NCI-H2107 treated with DMSO at 0.1 percent for 48 hours (cell line): ENCODE measurements around the gene EVPLL.
"Not testable (repeated sequence)": the region's sequence is repeated elsewhere in the genome, so short reads cannot be mapped to it uniquely, and the experiment has no call there.

Experiments used
- DNase-seq: peaks from one replicate; lab custom pipeline; 2025; ENCODE audit not compliant: unreplicated experiment; lab: John Stamatoyannopoulos, UW

Gene EVPLL

DNA sequence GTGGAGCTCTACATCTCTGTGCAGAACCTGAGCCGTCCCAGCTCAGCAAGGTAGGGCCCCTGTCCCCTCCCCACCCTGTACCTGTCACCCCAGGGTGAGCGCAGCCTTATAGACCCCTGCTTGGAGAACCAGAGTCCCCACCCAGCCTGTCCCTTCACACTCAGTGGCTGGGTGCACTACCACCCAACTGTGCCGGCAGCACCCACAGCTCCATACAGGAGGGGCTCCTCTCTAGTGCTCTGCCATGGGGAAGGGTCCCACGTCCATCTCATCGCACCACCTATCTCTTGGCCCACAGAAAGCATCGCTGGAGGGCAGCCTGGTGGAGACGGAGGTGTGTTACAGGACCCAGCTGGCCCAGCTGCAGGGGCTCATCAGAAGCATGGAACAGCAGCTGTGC, 45.4 kb downstream of the EVPLL start:
- not testable (repeated sequence) for DNase-seq

DNA sequence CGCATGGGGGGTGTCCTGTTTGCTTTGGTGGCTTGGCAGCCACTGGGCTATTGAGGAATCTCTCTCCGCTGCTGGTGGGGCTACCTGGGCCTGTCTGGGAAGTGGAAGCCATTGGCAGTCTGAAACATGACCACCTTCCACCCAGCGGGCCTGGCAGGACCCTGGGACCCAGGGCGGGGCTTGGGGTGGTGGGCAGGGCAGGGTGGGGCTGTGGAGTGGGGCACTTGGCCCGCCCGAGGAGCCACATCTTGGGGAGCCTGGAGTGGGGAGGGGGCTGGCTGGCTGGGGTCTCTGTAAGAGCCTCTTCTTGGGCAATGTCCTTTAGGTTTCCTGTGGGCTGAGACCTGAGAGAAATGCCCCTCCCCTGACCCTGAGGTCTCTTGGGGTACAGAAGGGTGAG, 48.0 kb downstream of the EVPLL start:
- DNase-seq: not testable (repeated sequence)

DNA sequence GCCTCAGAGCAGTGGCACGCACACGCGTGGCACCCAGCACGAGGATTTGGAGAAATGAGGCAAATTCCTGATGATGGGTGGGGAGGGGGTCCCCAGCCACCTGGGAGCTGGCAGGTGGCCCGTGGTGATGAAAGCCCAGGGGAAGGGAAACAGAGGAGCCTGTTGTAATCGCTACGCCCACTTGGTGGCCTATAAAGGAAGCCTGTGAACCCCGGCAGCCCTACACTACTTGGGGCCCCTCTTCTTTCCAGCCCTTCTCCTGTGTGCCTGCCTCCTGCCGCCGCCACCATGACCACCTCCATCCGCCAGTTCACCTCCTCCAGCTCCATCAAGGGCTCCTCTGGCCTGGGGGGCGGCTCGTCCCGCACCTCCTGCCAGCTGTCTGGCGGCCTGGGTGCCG, 49.1 kb downstream of the EVPLL start:
- not testable (repeated sequence) for DNase-seq

GRCh38 chr17:18432206-18432605, 54.6 kb downstream of the EVPLL start:
- DNase-seq: not testable (repeated sequence)
